HG03571 (cell line): ENCODE measurements around the gene DAB1.
"Not testable (repeated sequence)": the region's sequence is repeated elsewhere in the genome, so short reads cannot be mapped to it uniquely, and the experiment has no call there.

ENCODE experiments used
- ATAC-seq: cut with Tn5 transposase; IDR thresholded peaks from one replicate; pipeline ENCODE4 v1.9.1; 2021; ENCODE audit not compliant: unreplicated experiment

The DAB1 gene

DNA sequence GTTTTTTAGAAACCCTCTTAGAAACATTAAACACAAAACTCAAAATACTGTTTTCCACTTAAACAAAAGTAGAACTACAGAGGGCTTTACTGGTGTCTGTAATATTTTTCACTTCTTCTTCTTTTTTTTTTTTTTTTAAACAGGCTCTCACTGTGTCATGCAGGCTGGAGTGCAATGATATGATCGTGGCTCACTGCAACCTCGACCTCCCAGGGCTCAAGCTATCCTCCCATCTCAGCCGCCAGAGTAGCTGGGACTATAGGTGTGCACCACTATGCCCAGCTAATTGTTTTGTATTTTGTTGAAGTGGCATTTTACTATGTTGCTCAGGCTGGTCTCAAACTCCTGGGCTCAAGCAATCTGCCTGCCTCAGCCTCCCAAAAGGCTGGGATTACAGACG is 194.8 kb downstream of the DAB1 start:
- no peak for ATAC-seq

DNA sequence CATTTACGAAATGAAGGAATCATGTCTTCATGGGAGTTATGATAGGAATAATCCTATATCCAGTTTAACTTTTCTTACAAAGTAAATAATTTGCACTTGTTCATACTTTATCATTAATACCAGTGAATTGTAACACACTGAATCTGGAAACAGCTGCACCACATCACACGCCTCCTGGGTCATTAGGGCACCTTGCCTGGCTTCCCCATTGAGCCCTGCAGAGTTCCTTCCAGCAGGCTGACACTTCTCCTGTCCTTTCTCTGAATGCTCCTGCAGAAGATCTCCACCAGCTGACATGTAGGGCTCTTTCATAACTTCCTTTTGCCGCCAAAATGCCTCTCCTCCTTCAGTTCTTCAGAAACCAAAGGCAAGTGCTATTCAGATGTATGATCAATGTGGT is 201.1 kb downstream of the DAB1 start:
- ATAC-seq, result no peak

DNA sequence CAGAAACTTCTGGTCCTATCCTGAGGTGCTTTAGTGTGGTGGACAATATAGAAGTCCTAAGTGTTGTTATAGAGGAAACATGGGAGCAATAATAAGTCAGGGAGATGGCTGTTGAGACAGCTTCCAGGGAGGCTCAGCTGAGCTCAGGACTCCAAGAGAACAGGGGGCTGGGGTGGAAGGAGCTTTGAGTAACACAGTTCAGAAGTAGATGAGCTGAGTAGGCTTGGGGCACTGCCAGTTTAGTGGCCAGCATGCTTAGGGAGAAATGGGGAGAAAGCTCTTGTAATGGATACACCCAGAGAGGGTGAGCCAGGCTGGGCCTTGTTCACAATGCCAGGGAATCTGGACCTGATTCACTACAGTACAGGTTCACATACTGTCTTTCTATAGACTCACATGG is 201.6 kb downstream of the DAB1 start:
- ATAC-seq, result no peak

DNA sequence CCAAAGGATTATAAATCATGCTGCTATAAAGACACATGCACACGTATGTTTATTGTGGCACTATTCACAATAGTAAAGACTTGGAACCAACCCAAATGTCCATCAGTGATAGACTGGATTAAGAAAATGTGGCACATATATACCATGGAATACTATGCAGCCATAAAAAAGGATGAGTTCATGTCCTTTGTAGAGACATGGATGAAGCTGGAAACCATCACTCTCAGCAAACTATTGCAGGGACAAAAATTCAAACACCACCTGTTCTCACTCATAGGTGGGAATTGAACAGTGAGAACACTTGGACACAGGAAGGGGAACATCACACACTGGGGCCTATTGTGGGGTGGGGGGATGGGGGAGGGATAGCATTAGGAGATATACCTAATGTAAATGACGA is 203.0 kb downstream of the DAB1 start:
- not testable (repeated sequence) for ATAC-seq

DNA sequence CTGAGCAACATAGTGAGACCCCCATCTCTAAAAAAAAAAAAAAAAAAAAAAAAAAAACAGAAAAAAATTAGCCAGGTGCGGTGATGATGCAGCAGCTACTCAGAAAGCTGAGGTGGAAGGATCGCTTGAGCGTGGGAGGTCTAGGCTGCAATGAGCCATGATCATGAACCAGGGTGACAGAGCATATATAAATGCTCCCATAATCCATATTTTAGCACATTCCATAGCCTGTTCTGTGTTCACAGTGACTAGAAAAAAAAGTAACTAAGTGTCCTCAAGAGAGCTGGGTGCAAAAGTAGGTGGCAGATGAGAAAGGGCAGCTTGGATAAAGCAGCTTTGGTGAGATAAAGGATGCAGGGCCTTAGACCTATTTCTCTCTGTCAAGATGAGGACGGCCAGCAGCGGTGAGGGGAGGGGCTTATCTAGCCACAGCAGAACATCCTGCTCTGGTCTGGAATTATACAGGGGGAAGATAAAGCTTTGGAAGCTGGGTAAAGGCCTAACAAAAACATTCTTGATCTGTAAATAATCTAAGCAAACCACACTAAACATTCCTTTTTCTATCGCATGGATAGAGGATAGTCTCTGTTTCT is 205.3 kb downstream of the DAB1 start:
- ATAC-seq, result no peak

DNA sequence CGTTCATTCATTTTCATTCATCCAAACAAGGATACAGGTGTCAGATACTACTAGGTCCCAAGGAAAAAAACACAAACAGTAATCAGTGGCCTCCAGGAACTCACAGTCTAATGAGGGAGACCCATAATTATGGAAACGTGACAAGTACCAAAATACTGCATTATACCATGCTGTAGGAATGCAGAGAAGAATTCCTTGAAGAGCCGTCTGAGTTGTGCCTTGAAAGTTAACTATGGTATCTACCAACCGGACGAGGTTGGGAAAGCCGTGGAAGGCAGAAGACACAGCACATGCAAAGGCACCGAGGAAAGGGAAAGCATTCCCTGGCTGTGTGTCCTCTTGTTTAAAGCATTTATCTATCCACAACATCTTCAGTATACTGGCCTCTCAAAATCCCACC is 206.0 kb downstream of the DAB1 start:
- no peak for ATAC-seq

DNA sequence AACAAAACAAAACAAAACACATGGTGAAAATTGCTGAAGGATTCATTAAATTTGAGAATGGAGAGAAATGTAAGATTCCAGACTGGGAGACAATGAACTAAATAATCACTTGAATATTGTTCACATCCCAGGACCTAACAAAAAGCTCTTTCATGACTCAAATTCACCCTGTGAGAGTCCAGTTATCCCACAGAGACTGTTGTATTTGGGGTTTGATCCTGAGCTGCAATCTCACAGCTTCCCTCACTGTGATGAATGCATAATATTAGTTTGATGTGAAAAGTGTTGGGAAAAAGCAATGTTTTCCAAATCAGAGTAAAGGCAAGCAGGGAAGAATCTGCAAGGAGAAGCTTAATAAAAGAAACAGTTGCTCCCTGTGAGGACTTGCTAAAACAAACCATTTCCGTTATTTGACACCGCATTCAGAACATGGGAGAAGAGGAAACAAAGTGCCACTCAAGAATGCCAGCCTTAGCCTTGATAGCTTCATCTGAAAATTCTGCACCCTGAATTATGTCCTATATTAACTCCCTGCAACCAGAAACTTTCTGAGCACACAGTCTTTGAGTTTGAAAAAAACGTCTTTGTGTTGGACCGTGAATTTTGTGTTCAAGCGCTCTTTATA is 208.8 kb downstream of the DAB1 start:
- ATAC-seq, result no peak

DNA sequence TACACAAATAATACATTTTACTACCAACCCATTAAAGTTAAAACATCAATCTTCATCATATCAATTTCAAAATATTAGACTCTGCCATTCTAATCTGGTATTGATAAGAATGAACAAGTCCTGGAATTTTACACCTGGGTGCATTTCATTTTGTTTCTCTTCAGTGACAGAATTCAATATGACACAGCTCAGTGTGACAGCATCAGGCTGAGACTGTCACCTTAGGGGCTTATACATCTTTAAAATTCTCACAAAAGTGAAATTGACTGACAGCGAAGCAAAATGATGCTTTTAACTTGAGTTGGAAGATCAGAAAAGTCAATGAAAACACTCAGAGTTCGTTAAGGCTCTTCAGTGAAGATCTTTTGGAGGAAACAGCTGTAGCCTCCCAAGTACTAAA is 213.0 kb downstream of the DAB1 start:
- no peak for ATAC-seq

DNA sequence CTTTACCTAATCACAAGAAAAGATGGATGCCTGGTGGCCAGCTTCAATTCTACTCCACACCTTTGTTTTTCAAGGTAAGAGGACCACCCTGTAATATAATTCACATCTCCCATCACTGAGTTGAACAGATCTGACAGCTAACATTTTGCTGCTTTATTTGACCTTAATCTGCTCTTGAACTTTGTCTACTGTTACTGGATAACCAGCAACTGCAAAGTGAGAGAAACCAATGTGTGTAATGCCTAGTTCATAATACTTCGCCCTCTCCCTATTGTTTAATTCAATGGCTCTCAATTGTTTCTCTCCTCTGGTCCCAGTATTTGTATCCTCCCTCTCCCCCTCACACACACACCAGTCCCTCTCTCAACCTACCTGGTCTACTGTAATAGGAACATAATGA is 214.4 kb downstream of the DAB1 start:
- no peak for ATAC-seq

DNA sequence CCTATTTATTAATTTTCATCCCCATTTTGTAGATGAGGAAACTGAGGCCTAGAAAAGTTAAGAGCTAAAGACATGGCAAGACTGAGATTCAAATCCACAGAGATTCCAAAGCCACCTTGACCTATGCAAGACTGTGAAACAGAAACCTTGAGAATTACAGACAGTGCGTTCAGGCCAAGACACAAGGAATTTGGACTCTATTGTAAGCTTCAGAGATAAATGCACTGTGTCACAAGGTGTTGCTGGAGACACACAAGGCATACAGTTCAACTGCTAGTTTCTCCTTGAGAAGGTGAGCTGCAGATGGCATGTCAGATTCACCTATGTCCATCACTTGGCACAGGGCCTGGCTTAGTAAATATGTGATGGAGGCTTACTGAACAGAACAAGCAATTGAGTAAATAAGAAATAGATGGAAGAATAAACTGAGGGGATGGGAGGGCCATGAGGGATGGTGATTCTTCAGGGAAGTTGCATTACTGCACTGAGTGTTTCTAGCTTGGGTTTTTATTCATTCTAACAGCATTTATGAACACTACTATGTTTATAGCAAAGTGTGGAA is 215.0 kb downstream of the DAB1 start:
- ATAC-seq, result no peak

DNA sequence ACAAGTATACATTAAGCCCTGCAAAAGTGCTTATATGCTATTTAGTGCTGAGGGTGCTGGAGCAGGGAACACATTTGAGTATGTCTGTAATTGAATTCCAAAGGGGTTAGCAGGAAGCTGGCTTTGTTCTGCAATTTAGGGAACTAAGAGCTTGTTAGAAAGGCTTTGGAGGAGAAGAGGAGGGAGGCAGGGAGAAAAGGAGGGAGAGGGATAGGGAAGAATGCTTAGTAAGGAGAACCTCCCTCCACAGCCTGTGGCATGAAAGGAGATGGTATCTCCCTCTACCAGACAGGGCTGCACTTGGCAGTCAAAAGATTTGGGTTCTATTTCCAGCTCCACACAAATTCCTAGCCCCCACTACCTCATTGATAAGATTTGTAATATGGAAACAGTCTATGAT is 217.8 kb downstream of the DAB1 start:
- no peak for ATAC-seq

DNA sequence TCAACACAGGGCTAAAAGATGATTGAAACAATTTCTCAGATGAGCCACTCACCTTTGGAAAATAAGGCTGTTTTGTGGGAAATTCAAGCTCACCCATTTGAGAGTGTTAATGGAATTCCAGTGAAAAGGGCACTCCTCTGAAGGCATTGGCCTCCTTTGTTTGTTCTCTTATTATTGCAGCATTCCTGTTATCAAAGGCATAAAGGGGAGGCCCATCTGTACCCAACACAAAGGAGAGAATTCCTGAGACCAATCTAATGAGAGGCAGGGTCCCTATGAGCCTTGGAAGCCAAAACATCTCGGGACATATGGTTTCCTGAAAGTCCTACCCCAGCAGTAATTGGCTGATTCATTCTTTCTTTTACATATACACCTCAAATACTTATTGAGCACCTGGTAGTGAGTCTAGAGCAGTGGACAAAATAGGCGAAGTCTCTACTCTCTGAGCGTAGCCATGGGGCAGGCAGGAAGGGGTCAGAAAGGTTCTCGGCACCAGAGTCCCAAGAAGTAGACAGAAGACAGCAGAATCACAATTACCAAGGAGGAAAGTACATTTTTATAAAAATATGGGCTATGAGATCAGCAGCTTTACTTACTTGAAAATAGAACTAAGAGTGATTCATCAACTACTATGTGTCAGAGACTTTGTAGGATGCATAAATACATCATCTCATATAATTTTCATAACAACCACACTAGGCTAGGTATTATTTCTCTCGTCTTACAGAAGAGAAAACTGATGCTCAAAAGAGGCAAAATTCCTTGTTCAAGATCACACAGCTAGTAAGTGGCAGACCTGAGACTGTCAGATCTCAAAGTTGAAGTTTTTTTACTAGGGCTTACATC is 218.7 kb downstream of the DAB1 start:
- no peak for ATAC-seq

DNA sequence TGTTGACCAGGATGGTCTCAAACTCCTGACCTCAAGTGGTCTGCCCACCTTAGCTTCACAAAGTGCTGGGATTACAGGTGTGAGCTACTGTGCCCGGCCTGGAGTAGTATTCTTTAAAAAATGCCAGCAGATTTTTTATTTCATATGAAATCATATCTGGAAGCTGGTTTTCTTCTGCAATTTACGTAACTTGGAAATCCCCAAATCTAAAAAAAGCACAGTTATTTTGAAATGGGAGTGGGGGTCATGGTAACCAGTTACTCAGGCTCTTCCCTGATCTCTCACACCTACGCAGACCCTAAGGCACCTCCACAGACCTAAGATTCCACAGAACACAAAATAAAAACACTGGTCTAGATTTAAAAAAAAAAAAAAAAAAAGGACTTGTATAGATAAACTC is 219.8 kb downstream of the DAB1 start:
- ATAC-seq, result no peak

DNA sequence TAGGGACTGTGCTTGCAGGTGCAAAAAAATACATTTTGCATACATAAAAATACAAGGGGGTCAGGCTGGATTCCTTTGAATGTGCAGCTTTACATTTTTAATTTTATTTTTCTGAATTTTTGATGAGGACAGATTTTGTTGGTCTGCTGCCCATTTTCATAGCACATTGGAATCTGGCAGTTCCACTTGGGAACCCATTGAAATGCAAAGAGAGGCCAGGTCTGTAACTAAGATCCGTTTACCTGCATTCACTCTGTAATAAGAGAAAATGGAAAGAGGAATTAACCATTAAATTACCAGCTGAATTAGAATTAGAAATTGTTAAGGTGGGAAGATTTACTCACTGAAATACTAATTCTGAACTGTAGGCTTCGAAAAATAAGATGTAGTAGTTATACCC is 221.6 kb downstream of the DAB1 start:
- no peak for ATAC-seq

DNA sequence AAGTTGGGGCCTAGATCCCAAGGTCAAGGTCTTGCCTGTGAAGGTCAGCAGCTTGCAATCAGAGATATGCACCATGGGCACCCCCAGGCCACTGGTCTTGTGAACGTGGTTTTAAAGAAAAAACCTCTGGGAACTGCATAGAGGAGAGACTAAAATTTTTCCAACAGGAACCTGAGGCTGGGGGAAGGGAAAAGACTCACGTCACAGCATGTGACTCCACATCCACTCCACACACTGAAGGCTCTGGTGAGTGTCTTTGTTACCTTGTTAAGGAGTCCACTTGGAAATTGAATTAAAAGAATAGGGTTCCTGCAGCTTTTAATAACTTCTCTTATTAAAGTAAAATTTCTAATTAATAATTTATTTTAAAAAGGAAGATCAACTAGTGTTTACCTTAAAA is 224.9 kb downstream of the DAB1 start:
- ATAC-seq, result no peak

DNA sequence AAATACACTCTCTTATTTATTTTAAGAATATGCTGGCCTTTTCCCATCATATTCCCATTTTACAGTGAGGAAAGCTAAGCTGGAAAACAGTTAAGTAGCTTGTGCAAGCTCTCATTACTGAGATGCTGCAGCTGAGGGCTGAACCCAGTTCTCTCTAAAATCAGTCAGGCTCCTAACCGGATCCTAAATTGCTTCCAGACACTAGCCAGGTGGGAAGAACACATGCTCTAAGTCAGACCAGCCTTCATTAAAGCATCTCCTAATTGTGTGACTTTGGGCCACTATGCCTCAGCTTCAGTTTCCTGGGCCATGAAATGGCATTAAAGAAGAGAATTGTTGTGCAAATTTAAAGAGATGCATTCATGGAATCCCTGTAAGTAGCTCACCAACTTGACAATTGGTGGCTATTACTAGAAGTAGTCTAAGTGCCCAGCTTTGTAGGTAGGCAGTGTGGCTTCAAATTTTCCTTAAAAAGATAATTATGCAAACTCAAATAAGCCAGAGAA is 228.4 kb downstream of the DAB1 start:
- no peak for ATAC-seq

DNA sequence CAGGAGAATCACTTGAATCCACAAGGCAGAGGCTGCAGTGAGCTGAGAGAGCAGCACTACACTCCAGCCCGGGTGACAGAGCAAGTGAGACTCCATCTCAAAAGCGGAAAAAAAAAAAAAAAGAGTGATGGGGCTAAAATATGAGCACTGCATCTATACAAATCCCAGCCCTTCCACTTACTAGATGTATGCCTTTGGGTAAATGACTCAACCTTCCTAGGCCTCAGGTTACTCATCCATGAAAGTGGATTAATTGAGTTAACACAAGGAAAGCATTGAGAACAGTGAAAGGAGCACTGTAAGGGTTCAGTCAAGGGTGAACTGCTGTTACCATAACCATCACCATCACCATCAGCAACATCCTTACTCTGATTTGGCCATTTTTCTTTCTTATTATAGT is 231.6 kb downstream of the DAB1 start:
- ATAC-seq, result no peak

DNA sequence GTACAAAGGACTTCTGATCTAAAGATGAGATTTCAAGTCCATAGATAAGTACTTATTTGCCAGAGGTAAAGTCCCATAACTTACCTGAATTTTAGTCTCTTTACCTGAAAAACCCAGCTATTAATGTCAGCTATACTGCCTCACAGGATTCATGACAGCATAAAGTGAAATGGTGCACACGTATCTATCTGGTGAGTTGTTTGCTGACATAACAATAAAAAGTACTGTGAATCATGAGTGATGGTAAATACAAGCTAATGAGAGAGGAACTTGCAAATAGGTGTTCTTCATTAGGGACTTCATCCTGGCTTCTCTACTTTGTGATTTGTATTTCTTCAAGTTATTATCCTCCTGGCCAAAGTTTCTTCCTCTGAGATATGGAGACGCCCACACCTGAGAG is 233.0 kb downstream of the DAB1 start:
- no peak for ATAC-seq

DNA sequence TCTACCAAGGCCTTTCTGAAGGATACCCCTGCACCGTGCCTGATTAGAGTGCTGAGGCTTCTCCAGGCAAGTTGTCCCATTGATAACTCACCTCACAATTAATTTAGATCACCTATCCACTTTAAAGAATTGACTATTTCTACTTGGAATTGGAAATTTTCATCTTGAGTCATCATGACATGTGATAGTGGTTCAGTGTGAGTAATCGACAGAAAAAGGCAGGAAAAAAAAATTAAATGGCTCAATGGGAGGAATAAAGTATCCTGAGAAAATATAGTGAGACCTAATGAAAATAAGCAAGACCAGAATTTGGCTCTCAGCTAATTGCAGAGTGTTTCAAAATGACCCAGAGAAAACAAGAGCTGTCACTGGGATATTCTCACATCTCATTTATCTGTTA is 235.7 kb downstream of the DAB1 start:
- no peak for ATAC-seq

DNA sequence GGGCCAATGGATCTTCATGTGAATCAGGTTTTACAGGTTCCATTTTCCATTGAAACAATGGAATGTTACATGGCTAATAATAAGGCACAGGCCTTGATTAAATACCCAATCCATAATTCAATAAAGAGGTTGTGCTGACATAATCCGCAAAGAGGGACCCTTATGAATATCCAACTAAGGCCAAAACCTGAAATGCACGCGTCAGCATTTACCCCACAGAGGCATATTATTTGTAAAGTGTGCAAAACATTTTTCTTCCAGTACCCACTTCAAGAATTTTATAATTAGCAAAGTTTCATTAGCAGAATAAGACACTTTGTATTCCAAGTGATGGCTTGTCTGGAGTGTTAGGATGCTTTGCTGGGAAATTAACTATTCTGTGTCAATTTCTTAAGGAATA is 237.4 kb downstream of the DAB1 start:
- ATAC-seq, result no peak

DNA sequence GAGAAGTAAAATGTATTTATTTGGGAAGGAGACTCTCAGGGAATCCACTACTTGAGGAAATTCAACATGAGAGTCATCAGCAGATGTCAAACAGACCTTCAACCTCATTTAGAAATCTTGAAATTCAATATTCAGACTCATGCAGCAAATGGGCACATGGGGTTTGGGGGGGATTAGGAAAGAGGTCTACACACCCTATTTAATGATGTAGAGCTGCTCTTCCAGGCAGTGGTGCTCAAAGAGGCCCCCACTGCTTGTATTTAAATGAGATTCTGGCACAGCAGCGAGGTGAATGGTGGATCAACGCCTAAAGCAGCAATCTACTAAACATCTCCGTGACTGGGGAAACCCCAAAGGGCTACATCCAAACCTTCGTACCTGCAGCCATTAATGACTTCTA is 244.9 kb downstream of the DAB1 start:
- ATAC-seq, result no peak

DNA sequence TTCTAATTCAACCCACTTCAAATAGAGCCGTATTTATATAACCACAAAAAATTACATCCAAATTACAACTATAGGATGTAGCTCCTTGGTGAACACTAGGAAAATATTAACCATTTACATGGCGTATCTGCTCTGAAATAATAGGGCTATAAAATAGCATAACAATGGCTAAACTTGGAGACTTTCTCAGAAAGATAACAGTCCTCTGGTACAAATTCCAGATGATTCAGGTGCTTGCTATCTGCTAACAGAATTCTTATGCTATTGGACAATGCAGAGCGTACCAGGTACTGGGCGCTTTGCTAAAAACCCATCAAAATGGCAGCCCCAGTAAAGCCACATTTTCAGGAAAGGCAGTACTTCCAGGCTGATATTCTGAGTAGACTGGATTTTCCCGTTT is 248.4 kb downstream of the DAB1 start:
- ATAC-seq, result no peak
